Progenitor cell of endocrine pancreas (in vitro differentiated cells): Measurements from ENCODE around the gene SCARF2. TPM values are rescaled to one million over a fixed set of nuclear protein-coding genes. Genes with fewer than 3 reads are reported as not detected.
"Not testable (repeated sequence)": the region's sequence is repeated elsewhere in the genome, so short reads cannot be mapped to it uniquely, and the experiment has no call there.

Experiments used
- DNase-seq: peaks from one replicate; pipeline ENCODE4 v3.0.0; 2021; ENCODE audit warnings: low spot score; ENCODE audit not compliant: unreplicated experiment
- H3K27ac Mint-ChIP-seq: 2 replicates; pipeline ENCODE4 v1.8.0; 2021; ENCODE audit warnings: mild to moderate bottlenecking, moderate library complexity, mixed read lengths
- H3K27me3 Mint-ChIP-seq: 2 replicates; pipeline ENCODE4 v1.8.0; 2021; ENCODE audit warnings: mixed read lengths
- H3K36me3 Mint-ChIP-seq: 2 replicates; pipeline ENCODE4 v1.8.0; 2022; ENCODE audit warnings: mixed read lengths; ENCODE audit not compliant: insufficient read depth
- H3K4me1 Mint-ChIP-seq: 2 replicates; pipeline ENCODE4 v1.8.0; 2021; ENCODE audit warnings: low read depth, mixed read lengths
- H3K4me3 Mint-ChIP-seq: 2 replicates; pipeline ENCODE4 v1.8.0; 2021; ENCODE audit warnings: low read depth, mild to moderate bottlenecking, moderate library complexity, mixed read lengths
- H3K9me3 Mint-ChIP-seq: 2 replicates; pipeline ENCODE4 v1.8.0; 2021; ENCODE audit warnings: low read depth, mixed read lengths
- CTCF ChIP-seq: fragments of 200-600 bp; sonication (generic); IDR thresholded peaks from one replicate; pipeline ENCODE4 v1.5.0; 2021; ENCODE audit warnings: antibody characterized with exemption, mild to moderate bottlenecking; ENCODE audit not compliant: unreplicated experiment
- total RNA-seq: library from RNA; stranded (reverse); gene quantifications from 2 replicates; pipeline ENCODE4 v1.2.1, GENCODE V29; 2021

The SCARF2 gene
- total RNA-seq, 1 donor from 2014 or later: 14.4 TPM

GRCh38 chr22:20414450-20414849, 23.2 kb downstream of the SCARF2 start:
- peaks cover 3% of the 10 kb centered on the region for H3K4me1 Mint-ChIP-seq
- no peak for DNase-seq
- H3K9me3 Mint-ChIP-seq: no peaks in the 10 kb centered on the region
- TF ChIP-seq CTCF: no peak
- H3K27ac Mint-ChIP-seq: no peak overlapping the region
- H3K4me3 Mint-ChIP-seq: no peak overlapping the region
- peaks cover 2% of the 10 kb centered on the region for H3K27me3 Mint-ChIP-seq
- H3K36me3 Mint-ChIP-seq: peaks cover 2% of the 10 kb centered on the region

- no peaks in the 10 kb centered on the region for H3K9me3 Mint-ChIP-seq
- no peak for TF ChIP-seq CTCF
- peaks cover 3% of the 10 kb centered on the region for H3K4me1 Mint-ChIP-seq
- H3K27ac Mint-ChIP-seq: no peak overlapping the region
- H3K27me3 Mint-ChIP-seq: peaks cover 2% of the 10 kb centered on the region
- no peak overlapping the region for H3K4me3 Mint-ChIP-seq
- peaks cover 3% of the 10 kb centered on the region for H3K36me3 Mint-ChIP-seq
- DNase-seq: no peak
Measured at GRCh38 chr22:20414059-20414440, 23.6 kb downstream of the SCARF2 start.

- DNase-seq: no peak
- Mint-ChIP-seq H3K36me3 (peaks cover 3% of the 10 kb centered on the region), H3K4me3 (no peak overlapping the region), H3K27ac (no peak overlapping the region), H3K9me3 (no peaks in the 10 kb centered on the region), H3K27me3 (peaks cover 2% of the 10 kb centered on the region), H3K4me1 (peaks cover 3% of the 10 kb centered on the region)
- TF ChIP-seq CTCF: no peak
Measured at GRCh38 chr22:20413217-20414058, 24.2 kb downstream of the SCARF2 start.

- Mint-ChIP-seq H3K4me3 (no peak overlapping the region), H3K36me3 (peaks cover 4% of the 10 kb centered on the region), H3K27me3 (peaks cover 2% of the 10 kb centered on the region), H3K9me3 (no peaks in the 10 kb centered on the region), H3K27ac (no peak overlapping the region), H3K4me1 (peaks cover 3% of the 10 kb centered on the region)
- no peak for TF ChIP-seq CTCF
- DNase-seq: no peak
Measured at GRCh38 chr22:20412474-20413216, 25.0 kb downstream of the SCARF2 start.

GRCh38 chr22:20409385-20409784, 28.2 kb downstream of the SCARF2 start:
- H3K27me3 Mint-ChIP-seq, H3K9me3 Mint-ChIP-seq, DNase-seq, H3K27ac Mint-ChIP-seq, H3K4me1 Mint-ChIP-seq, H3K4me3 Mint-ChIP-seq: not testable (repeated sequence)
- H3K36me3 Mint-ChIP-seq: peaks cover 11% of the 10 kb centered on the region
